Calu3 (cell line): ENCODE measurements around the gene NRG3. TPM values are rescaled to one million over a fixed set of nuclear protein-coding genes. Genes with fewer than 3 reads are reported as not detected.

Experiments used
- BruUV-seq: library from RNA; stranded (reverse); fragments of 400-500 nt; replicated peaks from 2 replicates; lab custom pipeline; 2021; lab: Mats Ljungman, UMichigan
- CTCF ChIA-PET: fragments of 300-600 bp; sonication (Branson Sonifier 250); formaldehyde crosslinking; loops from one replicate; lab custom pipeline; 2022; ENCODE audit warnings: antibody characterized with exemption; lab: Charles Lee
- DNase-seq: peaks from one replicate; pipeline ENCODE4 v3.0.0; 2022
- H3K27ac Mint-ChIP-seq: one replicate; pipeline ENCODE4 v1.8.0; 2022; ENCODE audit warnings: mixed read lengths; ENCODE audit not compliant: unreplicated experiment
- H3K27me3 Mint-ChIP-seq: one replicate; pipeline ENCODE4 v1.8.0; 2022; ENCODE audit warnings: mixed read lengths; ENCODE audit not compliant: unreplicated experiment
- H3K36me3 Mint-ChIP-seq: one replicate; pipeline ENCODE4 v1.8.0; 2022; ENCODE audit warnings: mild to moderate bottlenecking, moderate library complexity, mixed read lengths; ENCODE audit not compliant: insufficient read depth, unreplicated experiment
- H3K4me1 Mint-ChIP-seq: one replicate; pipeline ENCODE4 v1.8.0; 2022; ENCODE audit warnings: mild to moderate bottlenecking, low read depth, mixed read lengths; ENCODE audit not compliant: unreplicated experiment
- H3K4me3 Mint-ChIP-seq: one replicate; pipeline ENCODE4 v1.8.0; 2022; ENCODE audit warnings: mild to moderate bottlenecking, low read depth, moderate library complexity, mixed read lengths; ENCODE audit not compliant: unreplicated experiment
- H3K9me3 Mint-ChIP-seq: one replicate; pipeline ENCODE4 v1.8.0; 2022; ENCODE audit warnings: low read depth, mixed read lengths; ENCODE audit not compliant: unreplicated experiment
- CTCF ChIP-seq: fragments of 200-600 bp; IDR thresholded peaks from one replicate; pipeline ENCODE4 v1.8.0; 2022; ENCODE audit warnings: antibody characterized with exemption; ENCODE audit not compliant: unreplicated experiment
- intact Hi-C: fragments of 100-400 bp; cut with micrococcal nuclease; formaldehyde crosslinking; loops from one replicate; pipeline ENCODE4 v1.10.0; 2022; ENCODE audit not compliant: unreplicated experiment
- total RNA-seq: library from RNA; stranded (reverse); gene quantifications from 2 replicates; pipeline ENCODE4 v1.2.3, GENCODE V29; 2022

Gene NRG3
- total RNA-seq, 1 experiment from 2014 or later, result 46.3 TPM

- H3K36me3 Mint-ChIP-seq, result no peaks in the 10 kb centered on the region
- no peak overlapping the region for H3K4me3 Mint-ChIP-seq
- no peaks in the 10 kb centered on the region for H3K27me3 Mint-ChIP-seq
These were observed 768.6 kb downstream of the NRG3 start for GRCh38 chr10:82643601-82644000.

GRCh38 chr10:82645221-82645620 lies 770.2 kb downstream of the NRG3 start:
- no peaks in the 10 kb centered on the region for H3K9me3 Mint-ChIP-seq
- no peaks in the 10 kb centered on the region for H3K4me1 Mint-ChIP-seq
- intact Hi-C loops, result no loop called here
- BruUV-seq, result no TSS peak
- CTCF ChIA-PET, result no interaction called here
- no peak overlapping the region for H3K4me3 Mint-ChIP-seq
- DNase-seq, result no peak
- no peaks in the 10 kb centered on the region for H3K27me3 Mint-ChIP-seq
- no peak for TF ChIP-seq CTCF
- H3K27ac Mint-ChIP-seq, result no peak overlapping the region
- no peaks in the 10 kb centered on the region for H3K36me3 Mint-ChIP-seq

More at GRCh38 chr10:82643601-82644000, 768.6 kb downstream of the NRG3 start:
- intact Hi-C loops, result no loop called here
- no TSS peak for BruUV-seq
- Mint-ChIP-seq H3K9me3 (no peaks in the 10 kb centered on the region), H3K27ac (no peak overlapping the region), H3K4me1 (no peaks in the 10 kb centered on the region)
- CTCF ChIA-PET, result no interaction called here
- no peak for TF ChIP-seq CTCF
- no peak for DNase-seq

- H3K27me3 Mint-ChIP-seq, result no peaks in the 10 kb centered on the region
- no peaks in the 10 kb centered on the region for H3K4me1 Mint-ChIP-seq
- no peak for DNase-seq
- no TSS peak for BruUV-seq
- H3K36me3 Mint-ChIP-seq, result no peaks in the 10 kb centered on the region
- no peak for TF ChIP-seq CTCF
- H3K9me3 Mint-ChIP-seq, result no peaks in the 10 kb centered on the region
- CTCF ChIA-PET, result no interaction called here
- no peak overlapping the region for H3K4me3 Mint-ChIP-seq
- H3K27ac Mint-ChIP-seq, result no peak overlapping the region
- intact Hi-C loops, result loop anchor here (2.0 kb wide), 1 partner anchor 15 kb away; no protein-coding TSS in a partner anchor
These were observed 778.5 kb downstream of the NRG3 start for GRCh38 chr10:82653244-82654155.

- H3K4me3 Mint-ChIP-seq, result no peak overlapping the region
- BruUV-seq, result no TSS peak
- H3K36me3 Mint-ChIP-seq, result no peaks in the 10 kb centered on the region
These were observed 785.2 kb downstream of the NRG3 start for GRCh38 chr10:82660205-82660604.

More at GRCh38 chr10:82660205-82660604, 785.2 kb downstream of the NRG3 start:
- DNase-seq, result no peak
- H3K4me1 Mint-ChIP-seq, result no peaks in the 10 kb centered on the region
- H3K27ac Mint-ChIP-seq, result no peak overlapping the region
- no peak for TF ChIP-seq CTCF
- CTCF ChIA-PET, result no interaction called here
- intact Hi-C loops, result no loop called here
- no peaks in the 10 kb centered on the region for H3K27me3 Mint-ChIP-seq
- no peaks in the 10 kb centered on the region for H3K9me3 Mint-ChIP-seq
